ENCODE measurements around the gene LONP1.

LONP1 gene

GRCh38 chr19:5642204-5642603 is 77.7 kb downstream of the LONP1 start:
- no peaks in the 10 kb centered on the region for H3K4me1 ChIP-seq (ENCODE audit: insufficient read depth, low read length)
- no peaks in the 10 kb centered on the region for H3K27me3 ChIP-seq (ENCODE audit: insufficient read depth, low read length, poor library complexity)
- no peak overlapping the region for H3K9ac ChIP-seq (ENCODE audit: low read depth, low read length)
- H3K27ac ChIP-seq (ENCODE audit: low read length): no peak overlapping the region
- H4K20me1 ChIP-seq (ENCODE audit: insufficient read depth, low read length): peaks cover 86% of the 10 kb centered on the region
- peaks cover 99% of the 10 kb centered on the region for H3K79me2 ChIP-seq (ENCODE audit: insufficient read depth, low read length)
- DNase-seq (no peak), ATAC-seq (ENCODE audit: insufficient read depth, low read depth) (no peak)
- H3K4me2 ChIP-seq (ENCODE audit: insufficient read depth, low read length): no peak overlapping the region
- H3K4me3 ChIP-seq (ENCODE audit: low read depth in 1 of 2, low read length in 2 of 2): no peak overlapping the region
- TF ChIP-seq EZH2 (IDR thresholded peaks at IDR 0.05; ENCODE audit: borderline replicate concordance, low read depth, low read length, severe bottlenecking): no peak
- TF ChIP-seq, protein P1, sequence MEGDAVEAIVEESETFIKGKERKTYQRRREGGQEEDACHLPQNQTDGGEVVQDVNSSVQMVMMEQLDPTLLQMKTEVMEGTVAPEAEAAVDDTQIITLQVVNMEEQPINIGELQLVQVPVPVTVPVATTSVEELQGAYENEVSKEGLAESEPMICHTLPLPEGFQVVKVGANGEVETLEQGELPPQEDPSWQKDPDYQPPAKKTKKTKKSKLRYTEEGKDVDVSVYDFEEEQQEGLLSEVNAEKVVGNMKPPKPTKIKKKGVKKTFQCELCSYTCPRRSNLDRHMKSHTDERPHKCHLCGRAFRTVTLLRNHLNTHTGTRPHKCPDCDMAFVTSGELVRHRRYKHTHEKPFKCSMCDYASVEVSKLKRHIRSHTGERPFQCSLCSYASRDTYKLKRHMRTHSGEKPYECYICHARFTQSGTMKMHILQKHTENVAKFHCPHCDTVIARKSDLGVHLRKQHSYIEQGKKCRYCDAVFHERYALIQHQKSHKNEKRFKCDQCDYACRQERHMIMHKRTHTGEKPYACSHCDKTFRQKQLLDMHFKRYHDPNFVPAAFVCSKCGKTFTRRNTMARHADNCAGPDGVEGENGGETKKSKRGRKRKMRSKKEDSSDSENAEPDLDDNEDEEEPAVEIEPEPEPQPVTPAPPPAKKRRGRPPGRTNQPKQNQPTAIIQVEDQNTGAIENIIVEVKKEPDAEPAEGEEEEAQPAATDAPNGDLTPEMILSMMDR (IDR thresholded peaks at IDR 0.05; ENCODE audit: borderline replicate concordance, extremely low read depth, low read length, poor library complexity, severe bottlenecking): no peak
- peaks cover 82% of the 10 kb centered on the region for H3K36me3 ChIP-seq (ENCODE audit: insufficient read depth, low read length)
- no peak overlapping the region for H2AFZ ChIP-seq (ENCODE audit: low read depth, low read length)
- H3K9me3 ChIP-seq (ENCODE audit: insufficient read depth, low read length, severe bottlenecking): no peaks in the 10 kb centered on the region
